Neural crest cell (in vitro differentiated cells): ENCODE results near the gene SEC11A. TPM values are rescaled to one million over a fixed set of nuclear protein-coding genes. Genes with fewer than 3 reads are reported as not detected.
A peak's percentile ranks its signal among the peaks of the same experiment; 100 is the strongest.
"Not testable (repeated sequence)": the region's sequence is repeated elsewhere in the genome, so short reads cannot be mapped to it uniquely, and the experiment has no call there.

Source experiments
- DNase-seq: peaks from one replicate; pipeline ENCODE4 v3.0.0; 2021; ENCODE audit warnings: low read depth, mixed read lengths, low spot score
- H3K27ac Mint-ChIP-seq: one replicate; pipeline ENCODE4 v1.8.0; 2021; ENCODE audit warnings: mild to moderate bottlenecking, mixed read lengths; ENCODE audit not compliant: unreplicated experiment
- H3K27me3 Mint-ChIP-seq: 2 replicates; pipeline ENCODE4 v1.8.0; 2021; ENCODE audit warnings: low read depth, mild to moderate bottlenecking, mixed read lengths
- H3K36me3 Mint-ChIP-seq: 2 replicates; pipeline ENCODE4 v1.8.0; 2021; ENCODE audit warnings: low read depth, mild to moderate bottlenecking, mixed read lengths
- H3K4me1 Mint-ChIP-seq: 2 replicates; pipeline ENCODE4 v1.8.0; 2021; ENCODE audit warnings: mixed read lengths
- H3K4me3 Mint-ChIP-seq: one replicate; pipeline ENCODE4 v1.8.0; 2021; ENCODE audit warnings: mild to moderate bottlenecking, mixed read lengths
- H3K9me3 Mint-ChIP-seq: 2 replicates; pipeline ENCODE4 v1.8.0; 2021; ENCODE audit warnings: mixed read lengths
- CTCF ChIP-seq: fragments of 200-600 bp; sonication (generic); conservative IDR thresholded peaks from 2 replicates; pipeline ENCODE4 v1.5.0; 2021; ENCODE audit warnings: antibody characterized with exemption, mild to moderate bottlenecking
- total RNA-seq: library from RNA; stranded (reverse); gene quantifications from 2 replicates; pipeline ENCODE4 v1.2.1, GENCODE V29; 2021

The SEC11A gene
- total RNA-seq, 1 donor from 2014 or later: 201 TPM

GRCh38 chr15:84645997-84646396, 69.9 kb downstream of the SEC11A start:
- no peak for TF ChIP-seq CTCF
- no peak overlapping the region for H3K4me3 Mint-ChIP-seq
- peaks cover 13% of the 10 kb centered on the region for H3K36me3 Mint-ChIP-seq
- H3K4me1 Mint-ChIP-seq: no peaks in the 10 kb centered on the region
- H3K9me3 Mint-ChIP-seq: no peaks in the 10 kb centered on the region
- DNase-seq: no peak
- no peak overlapping the region for H3K27ac Mint-ChIP-seq
- H3K27me3 Mint-ChIP-seq: no peaks in the 10 kb centered on the region

GRCh38 chr15:84645496-84645895, 70.4 kb downstream of the SEC11A start:
- H3K4me3 Mint-ChIP-seq: no peak overlapping the region
- TF ChIP-seq CTCF: no peak
- H3K27me3 Mint-ChIP-seq: no peaks in the 10 kb centered on the region
- no peaks in the 10 kb centered on the region for H3K9me3 Mint-ChIP-seq
- no peak for DNase-seq
- H3K36me3 Mint-ChIP-seq: peaks cover 15% of the 10 kb centered on the region
- no peaks in the 10 kb centered on the region for H3K4me1 Mint-ChIP-seq
- no peak overlapping the region for H3K27ac Mint-ChIP-seq

GRCh38 chr15:84643838-84644237, 72.1 kb downstream of the SEC11A start:
- Mint-ChIP-seq H3K4me3 (no peak overlapping the region), H3K27ac (no peak overlapping the region), H3K27me3 (no peaks in the 10 kb centered on the region), H3K4me1 (no peaks in the 10 kb centered on the region), H3K36me3 (peaks cover 15% of the 10 kb centered on the region), H3K9me3 (no peaks in the 10 kb centered on the region)
- DNase-seq: no peak
- no peak for TF ChIP-seq CTCF

GRCh38 chr15:84642640-84643039, 73.3 kb downstream of the SEC11A start:
- H3K4me1 Mint-ChIP-seq, H3K27ac Mint-ChIP-seq: not testable (repeated sequence)

GRCh38 chr15:84641871-84642270, 74.1 kb downstream of the SEC11A start:
- not testable (repeated sequence) for H3K27me3 Mint-ChIP-seq, DNase-seq, H3K9me3 Mint-ChIP-seq, H3K4me3 Mint-ChIP-seq, H3K27ac Mint-ChIP-seq, H3K4me1 Mint-ChIP-seq
- H3K36me3 Mint-ChIP-seq: peaks cover 11% of the 10 kb centered on the region

More at GRCh38 chr15:84642640-84643039, 73.3 kb downstream of the SEC11A start:
- not testable (repeated sequence) for H3K27me3 Mint-ChIP-seq, H3K9me3 Mint-ChIP-seq, DNase-seq, H3K4me3 Mint-ChIP-seq
- peaks cover 11% of the 10 kb centered on the region for H3K36me3 Mint-ChIP-seq

GRCh38 chr15:84638103-84638502, 77.8 kb downstream of the SEC11A start:
- Mint-ChIP-seq H3K4me1 (peaks cover 13% of the 10 kb centered on the region), H3K9me3 (no peaks in the 10 kb centered on the region), H3K4me3 (peak overlapping the region; percentile 5), H3K36me3 (peaks cover 13% of the 10 kb centered on the region), H3K27ac (no peak overlapping the region), H3K27me3 (peaks cover 9% of the 10 kb centered on the region)
- DNase-seq: no peak
- no peak for TF ChIP-seq CTCF
